HCT116 (cell line): ENCODE results near the gene PLCB1. TPM values are rescaled to one million over a fixed set of nuclear protein-coding genes. Genes with fewer than 3 reads are reported as not detected.

Experiments
- ATAC-seq: fragments of 200-7000 bp; cut with Tn5 transposase; 2 replicates; pipeline ENCODE4 v1.9.1; 2020; ENCODE audit warnings: mild to moderate bottlenecking, moderate library complexity
- BruUV-seq: library from RNA; stranded (reverse); fragments of 400-500 nt; replicated peaks from 2 replicates; lab custom pipeline; 2021; lab: Mats Ljungman, UMichigan
- CTCF ChIA-PET: fragments of 300-600 bp; sonication (Branson Sonifier 250); formaldehyde crosslinking; loops from one replicate; lab custom pipeline; 2021; ENCODE audit warnings: antibody characterized with exemption; lab: Charles Lee
- POLR2A ChIA-PET: fragments of 300-600, 350-600 bp; sonication (Branson Sonifier 250); formaldehyde crosslinking; loops from one replicate; lab custom pipeline; 2021; ENCODE audit warnings: antibody characterized with exemption; lab: Charles Lee
- RAD21 ChIA-PET, 2 experiments: fragments of 300-600 bp; sonication (Branson Sonifier 250); formaldehyde crosslinking; loops; one replicate each; lab custom pipeline; 2023; ENCODE audit warnings: low total read pairs in 2 of 2; ENCODE audit not compliant: uncharacterized antibody in 2 of 2, unreplicated experiment in 2 of 2, low non-redundant PET in 1 of 2; lab: Charles Lee
- DNase-seq: peaks from one replicate; pipeline ENCODE4 v3.0.0-alpha.2; 2010; ENCODE audit warnings: low read depth, low spot score
- H2AFZ ChIP-seq: fragments of 200-600 bp; shearing (Covaris generic), sonication (generic); 2 replicates; pipeline ENCODE4 v1.6.1; 2017; ENCODE audit warnings: low read depth, mixed run types, mixed read lengths, antibody characterized with exemption, low read length; ENCODE audit not compliant: poor library complexity, severe bottlenecking
- H3K27ac ChIP-seq: 2 replicates; pipeline ENCODE4 v1.5.1; 2012; ENCODE audit warnings: low read depth, low read length
- H3K27me3 ChIP-seq: fragments of 200-600 bp; sonication (generic); 2 replicates; pipeline ENCODE4 v1.6.1; 2016; ENCODE audit warnings: mixed run types, low read length, mixed read lengths; ENCODE audit not compliant: insufficient read depth
- H3K36me3 ChIP-seq, 2 experiments: fragments of 200-500 bp in 1 of 2; fragments of 200-600 bp in 1 of 2; sonication (Bioruptor generic) in 1 of 2; sonication (generic) in 1 of 2; 2 replicates each; pipeline versions ENCODE4 v1.5.1 to v1.6.1; 2014 to 2016; ENCODE audit warnings: low read length in 2 of 2, inconsistent platforms in 1 of 2, mixed read lengths in 1 of 2, mixed run types in 1 of 2; ENCODE audit not compliant: insufficient read depth in 2 of 2, control insufficient read depth in 1 of 2
- H3K4me1 ChIP-seq, 2 experiments: fragments of 200-600 bp in 1 of 2; sonication (generic) in 1 of 2; 2 replicates each; pipeline versions ENCODE4 v1.5.1 to v1.6.1; 2012 to 2017; ENCODE audit warnings: low read length in 2 of 2, inconsistent platforms in 1 of 2, mild to moderate bottlenecking in 1 of 2, mixed read lengths in 1 of 2, mixed run types in 1 of 2, moderate library complexity in 1 of 2; ENCODE audit not compliant: insufficient read depth in 2 of 2, control insufficient read depth in 1 of 2
- H3K4me2 ChIP-seq: fragments of 200-600 bp; sonication (generic); 2 replicates; pipeline ENCODE4 v1.6.1; 2017; ENCODE audit warnings: mixed run types, low read length, mixed read lengths
- H3K4me3 ChIP-seq, 2 experiments: fragments of 200-600 bp in 1 of 2; sonication (generic) in 1 of 2; replicated peaks in 1 of 2; 2 replicates each; pipeline ENCODE4 v1.5.1; 2011 to 2016; ENCODE audit warnings: low read length in 2 of 2, control low read depth in 1 of 2, low read depth in 1 of 2, mild to moderate bottlenecking in 1 of 2, mixed read lengths in 1 of 2, mixed run types in 1 of 2
- H3K79me2 ChIP-seq: fragments of 200-600 bp; sonication (generic); 2 replicates; pipeline ENCODE4 v1.6.1; 2017; ENCODE audit warnings: mild to moderate bottlenecking, mixed run types, low read length, moderate library complexity, mixed read lengths; ENCODE audit not compliant: insufficient read depth
- H3K9ac ChIP-seq: fragments of 200-600 bp; sonication (generic); 2 replicates; pipeline ENCODE4 v1.6.1; 2016; ENCODE audit warnings: low read length, mixed read lengths
- H3K9me2 ChIP-seq: fragments of 200-600 bp; sonication (generic), shearing (Covaris generic); 2 replicates; pipeline ENCODE4 v1.6.1; 2017; ENCODE audit warnings: mixed run types, mild to moderate bottlenecking, moderate library complexity; ENCODE audit not compliant: insufficient read depth
- H3K9me3 ChIP-seq, 2 experiments: fragments of 200-500 bp in 1 of 2; fragments of 200-600 bp in 1 of 2; sonication (Bioruptor generic) in 1 of 2; sonication (generic) in 1 of 2; 2 replicates each; pipeline ENCODE4 v1.6.1; 2014 to 2017; ENCODE audit warnings: low read length in 2 of 2, mixed read lengths in 2 of 2, inconsistent platforms in 1 of 2, low read depth in 1 of 2, mild to moderate bottlenecking in 1 of 2, mixed run types in 1 of 2, moderate library complexity in 1 of 2; ENCODE audit not compliant: control insufficient read depth in 1 of 2, insufficient read depth in 1 of 2
- H4K20me1 ChIP-seq: fragments of 200-600 bp; sonication (generic), shearing (Covaris generic); 2 replicates; pipeline ENCODE4 v1.6.1; 2017; ENCODE audit warnings: mixed run types, mild to moderate bottlenecking, moderate library complexity; ENCODE audit not compliant: insufficient read depth
- ATF3 ChIP-seq: IDR thresholded peaks from 2 replicates; pipeline ENCODE4 v1.6.1; 2012
- CBX3 ChIP-seq: IDR thresholded peaks from 2 replicates; pipeline ENCODE4 v1.6.1; 2012; ENCODE audit warnings: low read depth
- CEBPB ChIP-seq: IDR thresholded peaks from 2 replicates; pipeline ENCODE4 v1.6.1; 2012; ENCODE audit warnings: low read depth
- ELF1 ChIP-seq: IDR thresholded peaks from 2 replicates; pipeline ENCODE4 v1.6.1; 2012; ENCODE audit warnings: low read depth, borderline replicate concordance
- EZH2 ChIP-seq: fragments of 200-600 bp; sonication (generic); IDR thresholded peaks from 2 replicates; pipeline ENCODE4 v1.6.1; 2017; ENCODE audit warnings: antibody characterized with exemption, mixed run types
- EZH2phosphoT487 ChIP-seq: fragments of 200-600 bp; IDR thresholded peaks from 2 replicates; pipeline ENCODE4 v1.6.1; 2018; ENCODE audit warnings: antibody characterized with exemption, borderline replicate concordance
- FOSL1 ChIP-seq: IDR thresholded peaks from 2 replicates; pipeline ENCODE4 v1.6.1; 2012; ENCODE audit warnings: low read depth
- JUND ChIP-seq: IDR thresholded peaks from 2 replicates; pipeline ENCODE4 v1.6.1; 2012
- MAX ChIP-seq: IDR thresholded peaks from 2 replicates; pipeline ENCODE4 v1.6.1; 2012
- POLR2A ChIP-seq: IDR thresholded peaks from 2 replicates; pipeline ENCODE4 v1.7.0; 2011; ENCODE audit warnings: borderline replicate concordance; ENCODE audit not compliant: insufficient read depth, insufficient read length; ENCODE audit errors: extremely low read depth
- POLR2AphosphoS5 ChIP-seq: IDR thresholded peaks from 2 replicates; pipeline ENCODE4 v1.6.1; 2011; ENCODE audit warnings: mild to moderate bottlenecking, low read depth, low read length, moderate library complexity
- REST ChIP-seq: IDR thresholded peaks from 2 replicates; pipeline ENCODE4 v1.6.1; 2012; ENCODE audit warnings: low read depth
- SIN3A ChIP-seq: IDR thresholded peaks from 2 replicates; pipeline ENCODE4 v1.6.1; 2012; ENCODE audit warnings: low read depth
- SP1 ChIP-seq: IDR thresholded peaks from 2 replicates; pipeline ENCODE4 v1.6.1; 2012; ENCODE audit warnings: low read depth
- SRF ChIP-seq: IDR thresholded peaks from 2 replicates; pipeline ENCODE4 v1.6.1; 2012; ENCODE audit warnings: low read depth
- ZNF274 ChIP-seq: fragments of 200-500 bp; sonication (Bioruptor generic); IDR thresholded peaks from 2 replicates; pipeline ENCODE4 v1.6.1; 2014; ENCODE audit warnings: mild to moderate bottlenecking, low read depth, low read length, inconsistent platforms
- intact Hi-C: fragments of 100-400 bp; cut with micrococcal nuclease; formaldehyde crosslinking; loops from 2 replicates; pipeline ENCODE4 v1.10.0; 2022
- total RNA-seq: library from RNA; stranded (reverse); gene quantifications from one replicate; pipeline ENCODE4 v1.2.1, GENCODE V29; 2021; ENCODE audit not compliant: unreplicated experiment
- TF ChIP-seq, protein P1 (sequence below), 3 experiments: fragments of 200-600 bp in 1 of 3; sonication (generic) in 1 of 3; IDR thresholded peaks in 2 of 3; conservative IDR thresholded peaks in 1 of 3; 2 replicates each; pipeline ENCODE4 v1.5.1; 2012 to 2017; ENCODE audit warnings: low read depth in 2 of 3, low read length in 2 of 3, antibody characterized with exemption in 1 of 3, borderline replicate concordance in 1 of 3, control low read depth in 1 of 3, mild to moderate bottlenecking in 1 of 3, mixed read lengths in 1 of 3, mixed run types in 1 of 3, moderate library complexity in 1 of 3; ENCODE audit not compliant: insufficient read depth in 1 of 3
- TF ChIP-seq, protein P2 (sequence below): IDR thresholded peaks from 2 replicates; pipeline ENCODE4 v1.6.1; 2011; ENCODE audit warnings: mild to moderate bottlenecking, low read length, moderate library complexity; ENCODE audit not compliant: insufficient replicate concordance; ENCODE audit errors: extremely low read depth

The PLCB1 gene
- total RNA-seq, 1 experiment from 2014 or later: 15.8 TPM

DNA sequence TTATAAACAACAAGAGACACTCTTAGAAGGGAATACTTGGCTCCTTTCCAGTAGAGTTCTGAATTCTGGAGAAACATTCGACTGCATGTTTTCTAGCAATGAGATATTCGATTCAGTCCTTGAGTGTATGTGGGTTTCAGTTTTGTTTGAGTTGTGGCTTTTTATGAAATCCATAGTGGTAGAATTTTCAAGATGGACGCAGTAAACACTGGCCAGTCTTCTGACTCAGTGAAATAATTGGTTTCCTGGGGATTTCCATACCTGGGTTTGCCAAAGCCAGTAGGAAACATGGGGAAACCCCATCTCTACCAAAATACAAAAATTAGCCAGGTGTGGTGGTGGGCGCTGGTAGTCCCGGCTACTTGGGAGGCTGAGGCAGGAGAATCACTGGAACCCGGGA, 663.3 kb downstream of the PLCB1 start (continued):
- TF ChIP-seq, protein P1, sequence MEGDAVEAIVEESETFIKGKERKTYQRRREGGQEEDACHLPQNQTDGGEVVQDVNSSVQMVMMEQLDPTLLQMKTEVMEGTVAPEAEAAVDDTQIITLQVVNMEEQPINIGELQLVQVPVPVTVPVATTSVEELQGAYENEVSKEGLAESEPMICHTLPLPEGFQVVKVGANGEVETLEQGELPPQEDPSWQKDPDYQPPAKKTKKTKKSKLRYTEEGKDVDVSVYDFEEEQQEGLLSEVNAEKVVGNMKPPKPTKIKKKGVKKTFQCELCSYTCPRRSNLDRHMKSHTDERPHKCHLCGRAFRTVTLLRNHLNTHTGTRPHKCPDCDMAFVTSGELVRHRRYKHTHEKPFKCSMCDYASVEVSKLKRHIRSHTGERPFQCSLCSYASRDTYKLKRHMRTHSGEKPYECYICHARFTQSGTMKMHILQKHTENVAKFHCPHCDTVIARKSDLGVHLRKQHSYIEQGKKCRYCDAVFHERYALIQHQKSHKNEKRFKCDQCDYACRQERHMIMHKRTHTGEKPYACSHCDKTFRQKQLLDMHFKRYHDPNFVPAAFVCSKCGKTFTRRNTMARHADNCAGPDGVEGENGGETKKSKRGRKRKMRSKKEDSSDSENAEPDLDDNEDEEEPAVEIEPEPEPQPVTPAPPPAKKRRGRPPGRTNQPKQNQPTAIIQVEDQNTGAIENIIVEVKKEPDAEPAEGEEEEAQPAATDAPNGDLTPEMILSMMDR (IDR thresholded peaks at IDR 0.05 in 2 of 3, conservative IDR thresholded peaks at IDR 0.05 in 1 of 3; ENCODE audit: borderline replicate concordance in 1 of 3, insufficient read depth in 1 of 3, low read depth in 2 of 3, low read length in 2 of 3): no peak
- TF ChIP-seq REST (no peak), ELF1 (no peak), ATF3 (no peak), EZH2 (no peak), POLR2A (no peak), SRF (no peak), CEBPB (no peak)

DNA sequence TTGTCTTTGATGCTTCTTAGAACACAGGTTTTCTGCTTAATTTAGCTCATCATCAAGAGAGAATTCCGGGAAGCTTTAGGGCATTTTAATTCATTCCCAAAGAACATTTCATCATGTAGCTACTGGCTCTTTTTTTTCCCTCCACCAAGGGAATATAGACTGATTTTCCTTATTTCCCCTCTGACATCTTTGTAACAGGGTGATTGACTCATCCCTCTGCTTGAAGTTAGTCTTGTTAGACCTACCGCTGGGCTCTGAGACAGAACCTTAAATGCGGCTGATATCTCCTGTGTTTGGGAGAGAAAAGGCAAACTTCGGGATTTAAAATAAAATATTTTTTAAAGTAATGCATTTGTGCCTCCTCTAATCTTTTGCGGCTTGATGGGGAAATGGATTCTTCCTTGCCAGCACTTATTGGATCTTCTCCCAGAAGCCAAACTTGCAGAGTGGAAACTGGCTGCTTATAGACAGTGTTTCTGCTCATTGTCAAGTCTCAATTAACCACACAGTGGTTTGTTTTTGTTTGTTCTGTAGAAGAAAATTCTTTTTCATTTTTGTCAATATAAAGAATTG, 664.1 kb downstream of the PLCB1 start:
- no peak overlapping the region for H3K4me3 ChIP-seq
- H3K9me2 ChIP-seq: no peaks in the 10 kb centered on the region
- no TSS peak for BruUV-seq
- H3K79me2 ChIP-seq: no peaks in the 10 kb centered on the region
- POLR2A ChIA-PET: no interaction called here
- CTCF ChIA-PET: no interaction called here
- no peak for ATAC-seq
- no peaks in the 10 kb centered on the region for H3K36me3 ChIP-seq
- no peaks in the 10 kb centered on the region for H4K20me1 ChIP-seq
- no peaks in the 10 kb centered on the region for H3K27me3 ChIP-seq
- no peak overlapping the region for H2AFZ ChIP-seq
- DNase-seq: no peak
- intact Hi-C loops: no loop called here
- RAD21 ChIA-PET: no interaction called here
- H3K9me3 ChIP-seq: no peaks in the 10 kb centered on the region
- no peak overlapping the region for H3K4me2 ChIP-seq
- no peaks in the 10 kb centered on the region for H3K4me1 ChIP-seq
- H3K27ac ChIP-seq: no peak overlapping the region
- H3K9ac ChIP-seq: no peak overlapping the region
- TF ChIP-seq SIN3A (no peak), POLR2AphosphoS5 (no peak), MAX (no peak), CEBPB (no peak), JUND (no peak), SRF (no peak), ZNF274 (no peak), EZH2phosphoT487 (no peak), FOSL1 (no peak), ELF1 (no peak), SP1 (no peak), CBX3 (no peak)
- TF ChIP-seq, protein P2, sequence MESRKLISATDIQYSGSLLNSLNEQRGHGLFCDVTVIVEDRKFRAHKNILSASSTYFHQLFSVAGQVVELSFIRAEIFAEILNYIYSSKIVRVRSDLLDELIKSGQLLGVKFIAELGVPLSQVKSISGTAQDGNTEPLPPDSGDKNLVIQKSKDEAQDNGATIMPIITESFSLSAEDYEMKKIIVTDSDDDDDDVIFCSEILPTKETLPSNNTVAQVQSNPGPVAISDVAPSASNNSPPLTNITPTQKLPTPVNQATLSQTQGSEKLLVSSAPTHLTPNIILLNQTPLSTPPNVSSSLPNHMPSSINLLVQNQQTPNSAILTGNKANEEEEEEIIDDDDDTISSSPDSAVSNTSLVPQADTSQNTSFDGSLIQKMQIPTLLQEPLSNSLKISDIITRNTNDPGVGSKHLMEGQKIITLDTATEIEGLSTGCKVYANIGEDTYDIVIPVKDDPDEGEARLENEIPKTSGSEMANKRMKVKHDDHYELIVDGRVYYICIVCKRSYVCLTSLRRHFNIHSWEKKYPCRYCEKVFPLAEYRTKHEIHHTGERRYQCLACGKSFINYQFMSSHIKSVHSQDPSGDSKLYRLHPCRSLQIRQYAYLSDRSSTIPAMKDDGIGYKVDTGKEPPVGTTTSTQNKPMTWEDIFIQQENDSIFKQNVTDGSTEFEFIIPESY: no peak
